GM19043 (cell line): Measurements from ENCODE around the gene OOSP4A.

Source experiments
- ATAC-seq: cut with Tn5 transposase; IDR thresholded peaks from one replicate; pipeline ENCODE4 v1.9.1; 2021; ENCODE audit warnings: low read depth; ENCODE audit not compliant: unreplicated experiment

Gene OOSP4A

DNA sequence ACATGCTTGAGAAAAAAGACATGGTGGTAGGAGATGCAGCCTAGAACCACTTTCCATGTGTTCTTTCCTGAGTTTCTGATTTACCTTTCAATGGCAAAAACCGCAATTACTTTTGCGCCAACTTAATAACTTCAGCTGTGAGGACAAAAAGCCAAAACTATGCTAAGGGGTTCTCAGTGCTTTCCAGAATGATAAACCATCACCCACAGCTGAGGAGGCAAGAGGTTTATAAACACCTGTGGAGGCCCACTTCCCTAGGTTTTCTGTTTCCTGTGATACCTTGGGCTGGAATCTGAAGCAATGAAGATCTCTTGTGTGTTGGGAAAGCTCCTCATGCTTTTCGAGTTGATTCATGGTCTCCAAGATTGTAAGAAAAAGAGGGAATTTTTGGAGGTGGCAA, at the start of gene OOSP4A:
Gene OOSP4A (plus strand): TSS at position 301 of the 400 bp plus-strand sequence. CDS start 0 bp downstream, at position 301.
- no peak for ATAC-seq

DNA sequence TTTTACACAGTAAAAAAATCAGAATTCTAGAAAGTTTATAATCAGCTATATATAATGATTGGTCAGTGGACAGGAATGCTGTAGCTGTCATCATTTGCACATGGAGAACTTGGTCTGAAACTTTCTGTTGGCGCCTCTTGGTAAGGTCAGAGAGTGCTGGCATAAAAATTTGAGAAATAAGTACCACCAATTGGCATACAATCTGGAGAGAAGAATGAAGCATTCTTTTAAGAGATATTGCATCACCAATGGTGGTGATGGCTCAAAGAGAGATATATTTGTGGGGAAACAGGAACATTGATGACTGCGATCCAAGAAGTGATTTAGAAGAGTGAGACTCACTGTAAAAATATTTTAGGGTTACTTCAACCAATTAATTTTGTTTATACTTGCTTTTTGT, 45.4 kb upstream of the OOSP4A start:
- no peak for ATAC-seq

DNA sequence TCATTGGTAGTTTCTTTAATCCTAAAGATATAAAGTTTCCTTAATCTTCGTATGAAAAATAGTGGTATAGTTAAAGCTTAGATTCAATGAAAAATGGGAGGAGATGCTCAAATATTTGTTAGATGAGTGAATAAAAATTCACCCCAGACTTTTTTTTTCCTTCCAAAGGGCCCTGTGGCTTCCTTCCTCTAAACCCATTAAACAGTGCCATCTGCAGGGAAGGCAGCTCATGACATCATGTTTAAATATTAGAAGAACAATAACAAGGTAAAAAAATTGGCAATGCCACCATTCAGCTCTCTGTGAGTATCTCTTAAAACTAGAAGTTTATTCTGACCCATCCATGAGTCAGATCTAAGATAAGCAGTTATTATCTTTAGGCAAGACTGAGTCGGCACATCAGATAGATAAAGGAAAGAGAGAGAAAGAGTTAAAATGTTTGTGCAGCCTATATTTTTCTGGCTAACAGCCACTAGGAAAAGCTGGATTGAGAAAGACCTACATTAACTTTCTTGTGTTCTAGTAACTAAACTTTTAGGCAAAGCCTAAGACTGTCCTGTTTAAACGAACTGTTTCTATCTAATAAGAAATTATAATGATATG, 44.7 kb upstream of the OOSP4A start:
- ATAC-seq, result no peak

DNA sequence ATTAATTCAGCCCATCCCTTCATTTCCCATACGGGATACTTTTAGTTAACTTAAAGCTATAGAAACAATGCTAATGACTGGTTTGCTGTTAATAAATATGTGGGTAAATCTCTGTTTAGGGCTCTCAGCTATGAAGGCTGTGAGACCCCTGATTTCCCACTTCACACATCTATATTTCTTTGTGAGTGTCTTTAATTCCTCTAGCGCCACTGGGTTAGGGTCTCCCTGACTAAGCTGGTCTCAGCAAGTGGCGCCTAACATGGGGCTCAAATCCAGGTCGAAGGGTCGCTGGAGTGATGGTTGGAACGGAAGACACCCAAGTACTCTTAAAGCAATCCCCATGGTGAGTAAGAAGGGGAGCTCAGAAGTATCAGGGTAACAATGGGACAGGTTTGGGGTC, 40.0 kb upstream of the OOSP4A start:
- no peak for ATAC-seq

DNA sequence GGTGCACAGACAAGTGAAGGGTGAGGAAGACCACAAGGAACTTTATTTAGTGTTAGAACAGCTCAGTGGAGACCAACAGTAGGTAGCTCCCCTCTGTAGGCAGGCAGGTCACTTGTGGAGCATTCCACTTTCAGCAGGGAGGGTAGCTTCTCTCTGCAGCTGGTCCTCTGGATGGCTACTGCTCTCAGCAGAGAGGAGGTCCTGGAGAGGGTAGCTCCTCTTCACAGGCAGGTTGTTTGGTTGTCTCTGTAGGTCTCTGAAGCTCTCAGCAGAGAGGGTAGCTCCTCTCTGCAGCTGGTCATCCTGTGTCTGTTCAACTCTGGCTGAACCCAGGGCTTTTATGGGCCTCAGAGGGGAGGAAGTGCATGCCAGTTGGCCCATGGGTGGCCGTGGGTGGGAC, 32.1 kb upstream of the OOSP4A start:
- no peak for ATAC-seq

DNA sequence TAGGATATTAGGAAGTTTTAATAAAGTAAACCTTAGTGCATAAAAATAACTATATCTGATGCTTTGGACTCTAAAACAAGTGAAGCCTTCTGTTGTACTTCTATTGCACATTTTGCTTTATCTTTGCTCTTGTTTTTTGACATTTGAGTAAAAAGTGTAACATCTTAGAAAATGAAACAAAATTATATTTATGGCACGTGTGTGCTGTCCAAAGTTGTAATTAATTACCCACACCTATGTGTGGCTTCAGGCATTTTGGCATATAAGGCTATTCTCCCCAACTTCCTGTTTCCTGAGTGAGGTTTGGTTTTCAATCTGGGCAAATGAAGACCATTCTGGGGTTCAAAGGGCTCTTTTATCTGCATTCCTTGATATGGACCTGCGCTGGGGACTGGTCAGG, 25.7 kb upstream of the OOSP4A start, which contains the start of gene OOSP1:
Gene OOSP1 (plus strand): TSS at position 301 of the 400 bp plus-strand sequence. CDS start 23 bp downstream, at position 324.
- no peak for ATAC-seq

DNA sequence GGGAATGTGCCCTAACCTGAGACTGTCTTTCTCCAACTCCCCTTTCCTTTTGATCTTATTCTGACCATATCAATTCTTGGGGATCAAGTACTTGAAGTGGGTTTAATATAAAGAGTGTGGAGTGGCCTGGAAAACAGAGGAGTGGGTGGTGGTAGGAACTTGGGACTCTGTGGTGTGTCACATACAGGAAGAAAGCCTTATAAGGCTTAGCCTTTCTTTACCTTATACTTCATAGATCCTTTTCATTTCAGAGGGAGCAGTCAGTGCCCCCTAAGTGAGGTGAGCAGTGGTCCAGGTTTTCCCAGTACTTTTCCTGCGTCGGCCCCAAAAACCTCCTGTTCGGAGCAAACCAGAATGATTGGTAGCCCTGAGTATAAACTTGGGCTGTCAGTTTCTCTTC, 25.1 kb upstream of the OOSP4A start:
- no peak for ATAC-seq

DNA sequence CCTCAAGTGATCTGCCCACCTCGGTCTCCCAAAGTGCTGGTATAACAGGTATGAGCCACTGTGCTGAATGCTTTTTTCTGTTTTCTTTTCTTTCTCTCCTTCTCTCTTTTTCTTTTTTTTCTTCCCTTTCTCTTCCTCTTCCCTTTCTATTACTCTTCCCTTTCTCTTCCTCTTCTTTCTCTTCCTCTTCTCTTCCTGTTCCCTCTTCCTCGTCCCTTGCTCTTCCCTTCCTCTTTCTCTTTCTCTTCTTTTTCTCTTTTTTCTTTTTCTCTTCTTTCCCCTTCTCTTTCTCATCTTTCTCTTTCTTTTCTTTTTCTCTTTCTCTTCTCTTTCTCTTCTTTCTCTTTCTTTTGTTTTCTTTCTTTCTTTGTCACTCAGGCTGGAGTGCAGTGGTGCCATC, 24.4 kb upstream of the OOSP4A start:
- ATAC-seq, result no peak

DNA sequence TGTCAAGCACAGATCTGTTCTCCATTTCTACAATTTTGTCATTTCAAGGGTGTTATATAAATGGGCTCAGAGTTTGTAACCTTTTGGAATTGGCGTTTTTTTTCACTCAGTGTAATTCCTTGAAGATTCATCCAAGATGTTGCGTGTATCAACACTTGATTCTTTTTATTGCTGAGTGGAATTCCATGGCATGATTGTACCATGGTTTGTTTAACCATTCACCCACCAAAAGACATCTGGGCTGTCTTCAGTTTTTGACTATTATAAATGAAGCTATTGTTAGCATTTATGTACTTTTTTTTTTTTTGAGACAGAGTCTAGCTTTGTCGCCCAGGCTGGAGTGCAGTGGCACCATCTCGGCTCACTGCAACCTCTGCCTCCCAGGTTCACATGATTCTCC, 22.7 kb upstream of the OOSP4A start:
- ATAC-seq, result no peak

DNA sequence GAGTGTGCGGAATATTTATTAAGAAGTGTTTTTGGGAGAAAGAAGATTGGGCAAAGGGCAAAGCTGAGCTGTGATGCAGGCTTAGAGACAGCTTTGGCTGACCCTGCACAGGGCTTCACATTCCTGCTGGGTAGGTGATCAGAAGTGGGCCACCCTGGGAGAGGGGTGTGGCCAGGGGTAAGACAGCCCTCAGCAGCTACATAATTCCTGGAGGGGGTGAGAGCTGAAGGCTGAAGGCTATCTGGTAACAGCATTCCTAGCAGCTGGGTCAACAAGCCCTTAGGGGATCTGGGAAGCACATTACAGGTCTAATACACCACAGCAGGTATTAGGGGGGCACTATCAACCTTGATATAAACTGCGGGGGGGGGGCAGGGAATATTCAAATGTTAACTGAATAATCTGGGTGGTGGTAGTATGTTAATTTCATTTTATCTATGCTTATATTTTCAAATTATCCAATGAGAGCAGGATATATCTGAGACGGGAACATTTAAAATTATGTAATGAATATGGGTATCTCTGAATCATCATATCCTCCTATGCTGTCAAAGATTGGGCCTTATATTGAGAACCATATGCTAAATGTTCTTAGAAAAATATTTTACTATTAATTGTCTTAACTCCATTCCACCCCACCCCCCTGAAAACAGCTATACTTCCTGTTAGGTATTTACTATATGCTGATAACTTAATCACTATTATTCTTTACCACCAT, 19.7 kb upstream of the OOSP4A start:
- ATAC-seq, result no peak

DNA sequence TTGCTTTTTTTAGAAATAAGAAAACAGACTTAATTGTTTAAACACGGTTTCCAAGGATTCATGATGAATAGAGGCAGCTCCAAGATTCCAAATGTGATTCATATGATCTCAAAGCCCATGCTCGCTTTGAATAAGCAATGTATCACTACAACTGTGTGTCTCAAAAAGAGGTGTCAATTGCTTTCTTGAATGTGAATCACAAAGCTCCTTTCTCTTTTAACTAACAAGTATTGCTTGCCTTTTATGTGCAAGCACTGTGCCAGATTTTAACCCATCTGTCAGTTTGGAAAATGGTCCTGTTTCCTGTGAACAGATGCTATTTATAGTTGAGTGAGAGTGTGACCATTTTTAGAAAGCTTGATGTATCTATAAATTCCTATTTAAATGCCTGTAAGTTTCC, 19.1 kb upstream of the OOSP4A start:
- ATAC-seq, result no peak

DNA sequence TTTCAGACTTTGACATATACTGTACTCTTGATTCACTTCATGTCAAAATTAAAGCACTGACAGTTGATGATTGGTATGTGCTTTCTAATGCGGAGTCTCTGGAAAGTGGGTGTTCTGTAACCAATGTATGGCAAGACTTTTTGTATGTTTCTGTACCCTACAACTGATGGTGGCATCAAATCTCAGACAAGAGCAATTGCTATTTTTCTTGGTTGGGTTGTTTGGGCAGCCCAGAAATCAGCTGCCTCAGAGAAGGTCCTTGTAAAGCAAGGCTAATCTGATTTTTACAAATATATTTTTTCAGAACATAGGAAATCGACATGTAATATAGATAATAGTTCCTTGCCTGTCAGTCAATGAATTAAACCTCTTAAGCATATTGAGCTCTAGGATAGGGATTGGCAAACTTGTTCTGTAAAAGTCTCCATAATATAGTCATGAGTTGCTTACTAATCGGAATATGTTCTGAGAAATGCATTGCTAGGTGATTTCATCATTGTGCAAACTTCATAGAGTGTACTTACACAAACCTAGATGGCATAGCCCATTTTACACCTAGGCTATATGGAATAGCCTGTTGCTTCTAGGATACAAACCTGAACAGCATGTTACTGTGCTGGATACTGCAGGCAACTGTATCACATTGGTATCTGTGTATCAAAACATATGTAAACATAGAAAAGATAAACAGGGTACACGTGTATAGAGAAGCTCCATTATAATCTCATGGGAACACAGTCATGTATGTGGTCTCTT, 10.2 kb upstream of the OOSP4A start:
- ATAC-seq, result no peak

DNA sequence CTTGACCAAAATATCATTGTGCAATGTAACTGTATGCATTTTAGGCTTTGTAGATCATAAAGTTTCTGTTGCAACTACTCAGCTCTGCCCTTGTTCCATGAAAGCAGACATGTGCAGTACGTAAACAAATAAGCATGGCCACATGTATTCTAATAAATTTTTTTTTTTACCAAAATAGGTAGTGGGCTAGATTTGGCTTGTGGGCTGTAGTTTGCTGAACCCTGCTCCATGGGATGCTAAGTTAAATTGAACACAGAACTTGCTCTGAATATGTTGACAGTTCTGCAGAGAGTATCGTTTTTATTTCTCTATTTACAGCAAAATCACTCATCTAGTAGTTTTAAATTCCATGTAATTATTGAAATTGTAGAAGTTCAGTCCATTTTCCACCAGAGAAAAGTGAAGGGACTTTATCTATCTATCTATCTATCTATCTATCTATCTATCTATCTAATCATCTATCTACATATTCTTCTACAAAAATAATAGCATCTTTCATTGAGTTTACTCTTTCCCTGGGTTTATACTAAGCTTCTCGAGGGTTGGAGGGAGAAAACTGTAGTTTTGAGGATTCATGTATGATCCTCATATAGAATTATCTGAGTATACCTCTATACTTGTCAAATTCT, 9.5 kb upstream of the OOSP4A start:
- no peak for ATAC-seq

DNA sequence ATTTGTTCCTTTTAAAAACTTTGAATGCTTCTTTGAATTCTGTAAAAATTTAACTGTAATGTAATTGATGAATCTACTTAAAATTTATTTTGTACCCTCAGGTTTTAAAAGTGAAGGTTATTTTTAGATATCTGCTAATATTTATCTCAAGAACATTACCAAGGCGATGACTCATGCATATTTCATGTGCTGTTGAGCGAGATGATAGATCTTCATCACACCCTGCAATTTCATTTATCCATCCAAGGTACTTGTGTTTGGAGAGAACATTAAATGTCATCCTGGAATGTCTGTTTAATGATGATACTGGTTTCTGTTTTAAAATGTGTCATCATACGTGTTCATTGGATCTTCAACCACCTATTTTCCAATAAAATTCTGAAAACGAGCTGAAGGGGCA, 6.7 kb upstream of the OOSP4A start:
- ATAC-seq, result no peak

DNA sequence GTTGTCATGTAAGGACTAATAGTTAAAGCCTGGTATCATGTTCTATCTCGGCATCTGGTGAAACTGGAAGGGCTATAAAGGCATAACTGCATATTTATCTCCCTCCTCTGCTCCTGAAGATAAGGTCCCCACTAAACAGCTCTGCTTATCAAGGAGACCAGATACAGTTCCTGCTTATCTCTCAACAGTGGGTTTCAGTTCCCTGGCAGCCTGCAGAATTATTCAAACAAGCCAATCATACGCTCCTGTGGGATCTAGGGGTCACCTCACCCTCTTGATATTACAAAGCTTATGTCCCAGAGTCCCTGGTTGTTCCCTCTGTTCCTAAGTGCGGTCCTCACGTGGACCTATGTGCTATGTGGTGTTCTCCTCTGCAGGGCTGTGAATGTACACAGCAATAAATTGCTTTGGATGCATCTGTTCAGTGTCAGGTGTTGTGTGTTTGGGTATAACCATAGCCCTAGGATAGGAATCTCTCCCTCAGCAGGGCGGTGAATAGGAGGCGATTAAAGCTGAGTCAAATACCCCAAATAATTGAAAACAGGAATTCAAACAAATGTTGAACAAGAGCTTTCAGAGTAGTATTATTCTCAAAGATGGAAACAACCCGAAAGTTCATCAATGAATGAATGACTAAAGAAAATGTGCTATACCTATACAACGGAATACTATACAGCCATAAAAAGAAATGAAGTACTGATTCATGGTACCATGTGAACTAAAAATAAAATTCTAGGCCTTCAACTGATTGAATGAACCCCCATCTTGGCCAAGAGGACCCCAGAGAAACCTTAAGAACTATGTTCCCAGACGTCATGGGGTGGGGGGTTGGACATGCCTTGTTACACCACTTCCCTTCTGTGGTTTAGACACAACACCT, 3.1 kb upstream of the OOSP4A start:
- ATAC-seq, result no peak

DNA sequence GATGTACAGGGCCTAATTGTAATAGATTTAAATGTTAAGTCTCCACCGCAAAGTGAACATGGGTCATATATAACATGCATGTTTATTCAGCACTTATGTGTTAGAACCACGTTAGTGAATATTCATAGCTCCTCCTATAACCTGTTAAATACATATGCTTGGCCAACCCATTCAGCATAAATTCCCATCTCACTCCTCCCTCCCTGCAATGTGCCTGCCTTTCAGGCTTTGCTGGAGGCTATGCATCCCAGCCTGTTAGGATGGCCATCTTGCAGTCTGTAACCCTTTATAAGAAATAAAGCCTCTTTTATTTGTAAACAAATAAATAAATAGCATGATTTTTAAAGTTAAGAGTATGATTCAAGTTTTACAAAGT, 1.7 kb upstream of the OOSP4A start:
- ATAC-seq, result no peak

DNA sequence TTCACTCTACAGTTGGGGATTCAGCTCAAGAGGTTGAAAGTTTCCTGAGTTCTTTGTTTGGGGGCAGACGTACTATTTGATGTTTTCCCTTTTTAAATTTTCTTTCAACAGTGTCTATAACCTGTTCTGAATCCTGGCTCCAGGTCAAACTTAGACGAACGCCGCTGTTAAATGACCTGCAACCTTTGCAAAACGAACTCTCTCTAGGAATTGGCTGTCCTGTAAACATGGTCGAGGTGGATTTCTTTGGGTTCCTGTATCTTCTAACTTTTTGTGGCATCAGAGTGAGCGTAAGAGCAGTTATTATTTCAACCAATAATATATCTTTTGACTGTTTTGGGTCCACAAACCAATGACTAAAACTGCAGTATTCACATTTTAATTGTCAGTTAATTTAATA, 1.6 kb downstream of the OOSP4A start:
- no peak for ATAC-seq

DNA sequence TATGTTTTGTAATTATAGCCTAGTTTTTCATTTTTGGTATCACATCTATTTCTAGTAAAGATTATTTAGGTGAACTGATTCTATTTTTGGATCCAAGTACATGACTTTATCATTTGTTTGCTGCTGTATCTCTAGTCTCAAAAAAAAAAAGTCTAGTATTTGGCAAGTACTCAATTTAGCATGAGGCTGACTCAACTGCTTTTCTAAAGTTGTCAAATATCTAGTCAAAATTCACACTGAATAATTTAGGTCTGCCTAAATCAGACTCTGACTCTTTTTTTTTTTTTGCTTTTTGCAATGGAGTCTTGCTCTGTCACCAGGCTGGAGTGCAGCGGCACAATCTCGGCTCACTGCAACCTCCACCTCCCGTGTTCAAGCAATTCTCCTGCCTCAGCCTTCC, 2.4 kb downstream of the OOSP4A start:
- no peak for ATAC-seq

DNA sequence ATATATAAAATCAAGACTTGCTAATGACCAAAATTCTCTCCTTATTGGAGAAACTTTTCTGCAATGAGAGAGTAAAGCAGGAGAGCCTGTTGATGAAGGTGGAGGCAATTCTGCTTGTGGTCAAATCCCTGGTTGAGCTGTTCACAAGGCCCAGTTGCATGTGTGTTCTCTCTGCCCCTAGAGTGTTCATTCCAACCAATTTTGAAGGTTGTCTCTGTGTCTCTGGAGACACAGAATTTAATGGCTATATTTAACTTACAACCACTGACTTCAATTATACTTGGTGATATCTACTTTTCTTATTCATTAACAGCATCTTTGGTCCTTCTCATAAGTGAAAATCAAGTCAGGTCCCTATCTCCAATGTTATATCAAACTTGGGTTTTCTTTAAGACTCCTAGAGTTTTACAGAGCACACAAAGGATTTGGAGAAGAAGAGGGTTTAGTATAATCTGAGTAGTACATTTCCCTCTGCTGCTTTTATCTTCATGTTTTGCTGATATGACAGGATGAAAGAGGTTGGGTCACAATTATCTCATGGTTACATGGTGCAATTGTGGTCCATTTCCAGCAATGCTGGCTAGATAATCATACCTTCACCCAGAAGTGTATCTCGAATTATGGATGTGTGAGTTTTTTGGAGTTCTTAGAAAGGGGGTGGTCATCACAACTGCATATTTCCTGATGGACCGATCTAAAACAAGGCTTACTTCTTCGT, 4.0 kb downstream of the OOSP4A start:
- no peak for ATAC-seq

DNA sequence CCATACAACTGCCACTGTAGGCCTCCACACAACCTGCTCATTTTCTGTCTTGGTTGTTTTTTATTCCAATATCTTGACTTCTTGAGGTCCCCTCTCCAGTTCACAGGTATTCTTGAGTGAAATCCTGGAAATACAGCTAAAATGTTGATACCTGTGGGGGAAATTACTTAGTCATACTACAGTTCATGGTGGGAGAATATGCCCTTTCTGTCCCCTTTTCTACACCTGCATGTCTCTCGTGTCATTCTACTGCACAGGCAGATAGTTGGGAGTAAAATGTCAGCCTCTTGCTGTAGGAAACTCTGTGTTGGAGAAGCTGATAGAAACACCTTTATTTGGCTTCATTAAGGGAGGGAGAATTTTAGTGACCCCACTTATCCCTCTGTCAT, 4.6 kb downstream of the OOSP4A start:
- no peak for ATAC-seq
